Globus pallidus (tissue), 1 donor: ENCODE data around the gene WNT8A.

ENCODE experiments used
- DNase-seq: peaks from one replicate; pipeline ENCODE4 v3.0.0-alpha.2; 2015; ENCODE audit warnings: low spot score

The WNT8A gene

GRCh38 chr5:138091685-138092084 is 7.9 kb downstream of the WNT8A start:
- no peak for DNase-seq

- DNase-seq, result no peak
These were observed 8.5 kb downstream of the WNT8A start for GRCh38 chr5:138092301-138092700.

GRCh38 chr5:138093036-138093435 is 9.2 kb downstream of the WNT8A start:
- no peak for DNase-seq

DNA sequence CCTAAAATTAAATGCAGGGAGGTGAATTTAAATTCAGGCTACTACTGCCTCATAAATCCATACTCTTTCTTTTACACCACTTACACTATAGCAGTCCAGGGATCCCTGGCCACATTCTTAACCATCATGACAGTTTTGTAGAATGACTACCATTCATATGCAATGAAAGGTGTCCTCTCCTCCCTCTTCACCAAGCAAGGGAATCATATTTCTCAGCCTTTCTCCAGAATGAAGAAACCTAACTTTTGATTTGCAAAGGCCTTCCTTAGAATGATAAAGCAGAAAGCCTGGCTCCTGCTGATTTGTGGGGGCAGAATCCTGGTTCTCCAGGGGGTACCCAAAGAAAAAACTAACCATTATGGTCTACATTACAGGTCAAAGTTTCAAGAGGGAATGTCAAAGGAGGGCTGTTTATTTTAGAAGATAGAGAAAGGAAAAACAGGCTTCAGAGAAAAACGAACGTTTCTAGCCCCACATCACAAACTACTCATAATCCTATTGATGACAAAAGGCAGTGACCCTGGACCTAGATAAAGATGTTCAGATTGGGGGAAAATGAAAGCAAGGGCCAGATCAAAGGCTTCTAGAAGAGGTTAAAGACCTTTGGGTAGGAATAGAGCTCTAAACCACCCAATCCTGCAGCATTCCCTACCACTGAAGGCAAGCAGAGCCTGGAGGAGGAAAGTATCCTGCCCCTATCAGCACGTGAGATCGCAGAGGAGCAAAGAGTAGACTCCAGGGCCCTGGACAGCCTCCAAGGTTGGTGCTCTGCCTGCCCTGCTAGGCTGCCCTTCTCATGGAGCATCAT is 11.5 kb downstream of the WNT8A start:
- DNase-seq, result no peak

GRCh38 chr5:138096363-138096762 is 12.5 kb downstream of the WNT8A start:
- no peak for DNase-seq

DNA sequence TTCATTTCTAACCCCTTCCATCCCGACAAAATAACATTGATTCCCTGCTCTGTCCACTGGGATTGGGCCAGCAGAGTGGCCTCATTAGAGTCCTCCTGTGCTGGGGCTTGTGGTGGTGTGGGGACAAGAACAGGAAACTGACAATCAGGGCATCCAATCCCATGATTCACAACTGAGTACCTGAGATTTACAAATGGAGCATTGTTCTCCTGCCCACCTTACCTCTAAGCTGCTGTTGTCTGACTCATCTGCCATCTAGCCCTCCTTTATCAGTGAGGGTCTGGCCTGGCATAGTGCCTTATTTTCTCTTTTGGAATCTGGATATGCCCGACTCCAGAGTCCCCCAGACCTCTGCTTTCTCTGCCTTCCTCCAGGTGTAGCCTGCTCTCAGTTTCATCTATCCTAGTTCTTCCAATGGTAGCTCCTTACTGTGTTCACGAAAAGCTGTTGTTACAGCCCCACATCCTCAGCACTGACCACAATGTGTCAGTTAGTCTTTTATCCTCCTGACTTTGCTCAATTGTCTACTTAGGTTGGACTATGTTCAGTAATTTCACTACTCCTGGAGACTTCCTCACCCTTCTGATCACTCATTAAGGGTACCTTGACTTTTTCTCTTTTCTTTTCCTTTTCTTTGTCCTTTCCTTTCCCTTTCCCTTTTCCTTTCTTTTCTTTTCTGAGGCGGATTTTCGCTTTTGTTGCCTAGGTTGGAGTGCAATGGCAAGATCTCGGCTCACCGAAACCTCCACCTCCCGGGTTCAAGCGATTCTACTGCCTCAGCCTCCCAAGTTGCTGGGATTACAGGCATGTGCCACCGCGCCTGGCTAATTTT is 13.4 kb downstream of the WNT8A start:
- no peak for DNase-seq

- DNase-seq, result no peak
These were observed 18.9 kb downstream of the WNT8A start for GRCh38 chr5:138102454-138103318.

- no peak for DNase-seq
These were observed 19.4 kb downstream of the WNT8A start for GRCh38 chr5:138103319-138103637.

- DNase-seq, result no peak
These were observed 21.9 kb downstream of the WNT8A start for GRCh38 chr5:138105709-138106108.

DNA sequence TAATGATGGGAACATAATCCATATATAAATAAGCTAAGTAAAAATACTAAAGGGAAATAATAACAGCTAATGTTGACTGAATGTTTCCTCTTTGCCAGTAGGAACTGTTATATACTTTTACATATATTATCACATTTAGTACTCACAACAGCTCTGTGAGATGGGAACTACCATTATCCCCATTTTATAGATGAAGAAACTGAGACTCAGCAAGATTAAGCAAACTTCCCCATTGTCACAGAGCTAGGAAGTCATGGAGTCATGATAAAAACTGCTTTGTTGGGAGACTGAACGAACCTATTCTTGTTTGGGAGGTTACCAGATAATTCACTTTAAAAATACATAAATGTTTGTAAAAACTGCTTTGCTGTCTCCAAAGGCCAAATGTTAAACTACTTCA is 23.4 kb downstream of the WNT8A start:
- DNase-seq, result no peak

- DNase-seq, result no peak
These were observed 25.8 kb downstream of the WNT8A start for GRCh38 chr5:138109463-138110265.

GRCh38 chr5:138110266-138110963 is 26.6 kb downstream of the WNT8A start:
- DNase-seq, result no peak

GRCh38 chr5:138111181-138111580 is 27.3 kb downstream of the WNT8A start:
- no peak for DNase-seq

DNA sequence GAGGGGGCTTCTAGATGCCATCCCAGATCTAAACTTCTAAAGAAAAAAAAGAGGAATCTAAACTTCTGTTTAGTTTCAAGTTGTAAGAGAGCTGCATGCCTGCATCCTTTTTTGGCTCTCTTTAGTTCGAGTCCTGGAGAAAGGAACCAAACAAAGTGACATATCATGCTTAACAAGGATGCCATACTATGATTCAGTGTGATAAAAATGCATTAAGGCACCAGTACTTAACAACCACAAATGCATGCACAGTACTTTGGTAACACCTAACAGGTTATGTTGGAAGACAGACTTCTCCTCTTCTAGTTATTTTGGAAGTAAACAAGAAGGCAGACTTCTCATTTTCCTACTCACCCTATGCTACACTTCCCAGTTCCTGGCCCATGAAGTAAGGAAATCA is 28.1 kb downstream of the WNT8A start:
- DNase-seq, result no peak

DNA sequence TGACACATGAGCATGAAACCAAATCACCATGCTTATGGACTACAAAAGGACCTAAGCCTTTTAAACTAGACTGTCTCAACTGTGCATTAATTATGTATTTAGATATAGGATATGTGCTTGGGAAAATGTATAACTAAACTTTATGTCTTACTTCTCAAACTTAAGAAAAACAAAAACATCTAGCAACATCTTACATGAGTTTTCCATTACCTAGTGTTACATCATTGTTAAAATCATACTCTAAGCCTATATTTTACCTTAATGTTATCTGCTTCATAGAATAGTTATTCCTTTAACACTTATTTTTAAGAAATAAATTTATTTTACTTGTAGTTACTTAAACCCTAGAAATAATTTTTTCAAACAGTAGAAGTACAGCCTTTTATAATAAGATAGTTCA is 31.4 kb downstream of the WNT8A start:
- no peak for DNase-seq

GRCh38 chr5:138128334-138128733 is 44.5 kb downstream of the WNT8A start:
- DNase-seq, result no peak

DNA sequence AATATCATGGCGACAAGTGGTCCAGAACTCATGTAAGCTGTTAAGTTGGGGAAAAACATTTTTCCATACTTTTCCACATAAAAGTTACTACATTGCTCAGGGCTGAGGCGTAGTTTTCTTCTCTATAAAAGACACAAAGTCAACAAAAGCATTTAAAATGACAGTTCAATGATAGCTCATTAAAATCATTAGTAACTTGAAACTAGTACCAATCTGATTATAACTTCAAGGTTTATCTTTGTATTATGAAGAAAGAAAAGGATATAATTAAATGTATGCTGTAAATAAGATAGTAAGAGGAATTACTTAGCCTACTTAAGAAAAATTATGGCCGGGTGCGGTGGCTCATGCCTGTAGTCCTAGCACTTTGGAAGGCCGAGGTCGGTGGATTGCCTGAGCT is 45.5 kb downstream of the WNT8A start:
- DNase-seq, result no peak

GRCh38 chr5:138132543-138132942 is 48.7 kb downstream of the WNT8A start:
- no peak for DNase-seq

- DNase-seq, result peak; percentile 52
These were observed 55.3 kb downstream of the WNT8A start, which contains the start of gene NME5 for GRCh38 chr5:138138949-138139780. NME5 (minus strand) TSS chr5:138139428; CDS start chr5:138138780, 648 bp downstream.

GRCh38 chr5:138139781-138140090 is 55.9 kb downstream of the WNT8A start:
- DNase-seq, result no peak
